ENCODE results near the gene HES1.
"Not testable (repeated sequence)": the region's sequence is repeated elsewhere in the genome, so short reads cannot be mapped to it uniquely, and the experiment has no call there.

DNA sequence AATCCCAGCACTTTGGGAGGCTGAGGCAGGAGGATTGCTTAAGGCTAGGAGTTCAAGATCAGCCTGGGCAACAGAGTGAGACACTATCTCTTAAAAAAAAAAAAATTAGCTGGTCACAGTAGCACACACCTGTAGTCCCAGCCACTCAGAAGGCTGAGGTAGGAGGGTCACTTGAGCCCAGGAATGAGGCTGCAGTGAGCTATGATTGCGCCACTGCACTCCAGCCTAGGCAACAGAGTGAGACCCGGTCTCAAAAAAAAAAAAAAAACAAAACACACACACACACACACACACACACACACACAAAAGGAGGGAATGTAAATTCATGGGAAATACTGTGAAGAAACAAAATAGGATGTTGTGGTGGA lies 15.0 kb downstream of the HES1 start:
- TF ChIP-seq, protein P1, sequence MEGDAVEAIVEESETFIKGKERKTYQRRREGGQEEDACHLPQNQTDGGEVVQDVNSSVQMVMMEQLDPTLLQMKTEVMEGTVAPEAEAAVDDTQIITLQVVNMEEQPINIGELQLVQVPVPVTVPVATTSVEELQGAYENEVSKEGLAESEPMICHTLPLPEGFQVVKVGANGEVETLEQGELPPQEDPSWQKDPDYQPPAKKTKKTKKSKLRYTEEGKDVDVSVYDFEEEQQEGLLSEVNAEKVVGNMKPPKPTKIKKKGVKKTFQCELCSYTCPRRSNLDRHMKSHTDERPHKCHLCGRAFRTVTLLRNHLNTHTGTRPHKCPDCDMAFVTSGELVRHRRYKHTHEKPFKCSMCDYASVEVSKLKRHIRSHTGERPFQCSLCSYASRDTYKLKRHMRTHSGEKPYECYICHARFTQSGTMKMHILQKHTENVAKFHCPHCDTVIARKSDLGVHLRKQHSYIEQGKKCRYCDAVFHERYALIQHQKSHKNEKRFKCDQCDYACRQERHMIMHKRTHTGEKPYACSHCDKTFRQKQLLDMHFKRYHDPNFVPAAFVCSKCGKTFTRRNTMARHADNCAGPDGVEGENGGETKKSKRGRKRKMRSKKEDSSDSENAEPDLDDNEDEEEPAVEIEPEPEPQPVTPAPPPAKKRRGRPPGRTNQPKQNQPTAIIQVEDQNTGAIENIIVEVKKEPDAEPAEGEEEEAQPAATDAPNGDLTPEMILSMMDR (IDR thresholded peaks at IDR 0.05), result not testable (repeated sequence)
- TF ChIP-seq EP300 (IDR thresholded peaks at IDR 0.05), result not testable (repeated sequence)
